Measurements from ENCODE around the gene CSKMT. TPM values are rescaled to one million over a fixed set of nuclear protein-coding genes. Genes with fewer than 3 reads are reported as not detected.
"Not testable (repeated sequence)": the region's sequence is repeated elsewhere in the genome, so short reads cannot be mapped to it uniquely, and the experiment has no call there.

The CSKMT gene
- total RNA-seq, 2 donors from 2014 or later: 9.4 to 27.0 TPM

DNA sequence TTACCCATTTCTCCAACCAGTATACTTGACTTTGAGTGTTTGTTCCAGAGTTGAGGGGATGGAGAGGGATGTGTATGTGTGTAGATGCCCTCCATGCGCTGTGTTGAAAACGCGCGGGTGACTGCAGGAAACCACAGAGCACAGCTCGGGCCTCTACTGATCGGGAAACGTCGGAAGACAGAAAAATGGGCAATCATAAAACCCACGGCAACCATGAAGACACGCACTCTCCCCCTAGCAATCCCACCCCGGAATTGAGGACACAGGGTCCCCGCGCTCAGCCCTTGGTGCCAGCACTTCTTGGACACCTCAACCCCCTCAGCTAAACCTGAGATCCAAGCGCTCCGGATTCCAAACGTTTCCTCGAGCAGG, 6.1 kb downstream of the CSKMT start:
- intact Hi-C loops (cut with DNase I): no loop called here
- peak overlapping the region; percentile 81 for H3K27ac ChIP-seq
- H3K4me1 ChIP-seq: peaks cover 27% of the 10 kb centered on the region
- no peak for DNase-seq
- H3K36me3 ChIP-seq: no peaks in the 10 kb centered on the region
- H3K27me3 ChIP-seq: no peaks in the 10 kb centered on the region
- H3K4me3 ChIP-seq: peak overlapping the region; percentile 57
- H3K9ac ChIP-seq (ENCODE audit: low read depth in 2 of 2, low read length in 2 of 2): peak overlapping the region; percentile 96 to 99
- no peaks in the 10 kb centered on the region for H3K9me3 ChIP-seq
- TF ChIP-seq, protein P1, sequence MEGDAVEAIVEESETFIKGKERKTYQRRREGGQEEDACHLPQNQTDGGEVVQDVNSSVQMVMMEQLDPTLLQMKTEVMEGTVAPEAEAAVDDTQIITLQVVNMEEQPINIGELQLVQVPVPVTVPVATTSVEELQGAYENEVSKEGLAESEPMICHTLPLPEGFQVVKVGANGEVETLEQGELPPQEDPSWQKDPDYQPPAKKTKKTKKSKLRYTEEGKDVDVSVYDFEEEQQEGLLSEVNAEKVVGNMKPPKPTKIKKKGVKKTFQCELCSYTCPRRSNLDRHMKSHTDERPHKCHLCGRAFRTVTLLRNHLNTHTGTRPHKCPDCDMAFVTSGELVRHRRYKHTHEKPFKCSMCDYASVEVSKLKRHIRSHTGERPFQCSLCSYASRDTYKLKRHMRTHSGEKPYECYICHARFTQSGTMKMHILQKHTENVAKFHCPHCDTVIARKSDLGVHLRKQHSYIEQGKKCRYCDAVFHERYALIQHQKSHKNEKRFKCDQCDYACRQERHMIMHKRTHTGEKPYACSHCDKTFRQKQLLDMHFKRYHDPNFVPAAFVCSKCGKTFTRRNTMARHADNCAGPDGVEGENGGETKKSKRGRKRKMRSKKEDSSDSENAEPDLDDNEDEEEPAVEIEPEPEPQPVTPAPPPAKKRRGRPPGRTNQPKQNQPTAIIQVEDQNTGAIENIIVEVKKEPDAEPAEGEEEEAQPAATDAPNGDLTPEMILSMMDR (IDR thresholded peaks at IDR 0.05): no peak

GRCh38 chr11:62671608-62672389, 6.7 kb downstream of the CSKMT start, which contains the start of the genes LBHD1 and UQCC3:
LBHD1 (minus strand) TSS chr11:62672267; CDS start chr11:62670031, 2,236 bp downstream.
UQCC3 (plus strand) TSS chr11:62671673; CDS start chr11:62671746, 73 bp downstream.
- Histone ChIP-seq H3K4me3 (peak within 1 kb of the TSS; percentile 57), H3K27ac (peak within 1 kb of the TSS; percentile 81), H3K36me3 (no peaks in the 10 kb centered on the region), H3K9me3 (no peaks in the 10 kb centered on the region), H3K27me3 (no peaks in the 10 kb centered on the region), H3K4me1 (peaks cover 21% of the 10 kb centered on the region), H3K9ac (ENCODE audit: low read depth in 2 of 2, low read length in 2 of 2) (peak within 1 kb of the TSS; percentile 96 to 99)
- intact Hi-C loops (cut with DNase I): no loop called here
- DNase-seq: peak; percentile 88
- TF ChIP-seq, protein P1 (IDR thresholded peaks at IDR 0.05): no peak

DNA sequence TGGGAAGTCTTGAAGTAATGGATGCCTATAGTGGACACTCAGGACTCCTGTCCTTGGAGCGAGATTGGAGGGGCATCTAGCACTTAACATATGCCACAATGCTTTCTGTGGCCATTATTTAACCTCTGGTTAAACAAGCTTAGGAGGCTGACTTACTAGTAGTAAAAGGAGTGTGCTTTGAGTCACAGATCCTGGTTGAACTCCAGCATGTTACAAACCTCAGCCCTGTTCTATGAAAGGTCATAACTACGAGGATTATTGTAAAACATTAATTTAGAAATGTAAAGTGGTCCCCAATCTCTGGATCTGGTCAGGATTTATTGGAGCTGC, 8.0 kb downstream of the CSKMT start:
- no peak overlapping the region for H3K4me3 ChIP-seq
- intact Hi-C loops (cut with DNase I): no loop called here
- H3K27ac ChIP-seq: no peak overlapping the region
- TF ChIP-seq, protein P1 (IDR thresholded peaks at IDR 0.05): no peak
- peaks cover 23% of the 10 kb centered on the region for H3K4me1 ChIP-seq
- H3K9ac ChIP-seq (ENCODE audit: low read depth in 2 of 2, low read length in 2 of 2): peak overlapping the region in 1 of 2 donors; percentile 99
- H3K36me3 ChIP-seq: no peaks in the 10 kb centered on the region
- no peaks in the 10 kb centered on the region for H3K27me3 ChIP-seq
- DNase-seq: no peak
- no peaks in the 10 kb centered on the region for H3K9me3 ChIP-seq

DNA sequence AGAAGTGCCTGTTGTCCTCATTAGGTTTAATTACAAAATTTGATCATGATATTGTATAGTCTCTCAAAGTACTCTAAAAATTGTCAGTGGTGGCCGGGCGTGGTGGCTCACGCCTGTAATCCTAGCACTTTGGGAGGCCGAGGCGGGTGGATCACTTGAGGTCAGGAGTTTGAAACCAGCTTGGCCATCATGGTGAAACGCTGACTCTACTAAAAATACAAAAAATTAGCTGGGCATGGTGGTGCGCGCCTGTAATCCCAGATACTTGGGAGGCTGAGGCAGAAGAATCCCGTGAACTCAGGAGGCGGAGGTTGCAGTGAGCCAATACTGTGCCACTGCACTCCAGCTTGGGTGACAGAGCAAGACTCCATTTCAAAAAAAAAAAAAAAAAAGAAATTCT, 10.3 kb downstream of the CSKMT start:
- H3K9me3 ChIP-seq; H3K4me3 ChIP-seq; H3K36me3 ChIP-seq; H3K27me3 ChIP-seq; H3K27ac ChIP-seq; intact Hi-C loops (cut with DNase I); H3K9ac ChIP-seq (ENCODE audit: low read depth in 2 of 2, low read length in 2 of 2); DNase-seq: not testable (repeated sequence)
- peaks cover 16% of the 10 kb centered on the region for H3K4me1 ChIP-seq

DNA sequence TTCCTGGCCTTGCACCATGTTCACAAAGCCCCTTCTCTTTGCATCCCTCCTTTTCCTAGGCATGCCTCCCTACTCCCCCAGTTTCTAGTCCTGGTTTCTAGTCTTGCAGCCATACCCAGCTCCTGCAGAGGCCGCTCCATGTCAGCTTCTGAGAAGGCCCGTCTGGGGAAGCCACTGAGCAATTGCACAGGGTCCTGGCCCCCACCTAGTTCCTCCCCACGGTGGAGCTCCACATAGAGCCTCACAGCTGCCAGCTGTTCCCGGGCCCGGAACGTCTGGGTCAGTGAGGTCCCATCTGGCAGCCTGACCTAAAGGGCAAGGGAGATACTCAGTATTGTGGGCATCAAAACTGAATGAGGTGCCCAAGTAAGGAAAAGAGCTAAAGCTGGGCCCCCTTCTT, 11.6 kb downstream of the CSKMT start:
- TF ChIP-seq, protein P1 (IDR thresholded peaks at IDR 0.05): no peak
- H3K9ac ChIP-seq (ENCODE audit: low read depth in 2 of 2, low read length in 2 of 2): no peak overlapping the region
- no peak overlapping the region for H3K27ac ChIP-seq
- H3K4me3 ChIP-seq: no peak overlapping the region
- H3K9me3 ChIP-seq: no peaks in the 10 kb centered on the region
- no peak for DNase-seq
- H3K27me3 ChIP-seq: no peaks in the 10 kb centered on the region
- peaks cover 16% of the 10 kb centered on the region for H3K4me1 ChIP-seq
- intact Hi-C loops (cut with DNase I): no loop called here
- H3K36me3 ChIP-seq: no peaks in the 10 kb centered on the region

DNA sequence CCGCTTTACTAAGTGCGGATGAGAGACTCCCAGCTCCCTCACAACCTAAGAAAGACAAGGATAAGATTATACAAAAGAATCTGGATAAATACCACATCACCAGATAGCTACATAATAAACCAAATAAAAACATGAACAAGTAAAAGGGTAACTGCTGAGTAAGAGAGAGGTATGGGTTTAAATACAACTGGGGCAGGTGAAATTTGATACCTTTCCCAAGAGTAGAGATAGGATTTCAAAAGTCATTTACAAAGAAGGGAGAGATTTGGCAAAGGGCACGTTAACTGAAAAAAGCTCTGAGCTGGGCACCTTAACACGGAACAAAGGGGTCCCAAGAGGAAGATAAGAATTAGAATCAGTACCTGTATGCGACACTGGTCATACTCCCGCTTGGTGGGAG, 12.0 kb downstream of the CSKMT start:
- DNase-seq: no peak
- no peaks in the 10 kb centered on the region for H3K27me3 ChIP-seq
- TF ChIP-seq, protein P1 (IDR thresholded peaks at IDR 0.05): no peak
- H3K4me1 ChIP-seq: peaks cover 16% of the 10 kb centered on the region
- no peaks in the 10 kb centered on the region for H3K36me3 ChIP-seq
- H3K9ac ChIP-seq (ENCODE audit: low read depth in 2 of 2, low read length in 2 of 2): no peak overlapping the region
- H3K27ac ChIP-seq: no peak overlapping the region
- intact Hi-C loops (cut with DNase I): no loop called here
- H3K9me3 ChIP-seq: no peaks in the 10 kb centered on the region
- H3K4me3 ChIP-seq: no peak overlapping the region

All from colonic mucosa (tissue), 4 donors.